NCI-H526 treated with DMSO at 0.1 percent for 48 hours (cell line): ENCODE results near the gene IL22.
"Not testable (repeated sequence)": the region's sequence is repeated elsewhere in the genome, so short reads cannot be mapped to it uniquely, and the experiment has no call there.

Experiments
- DNase-seq: peaks from one replicate; lab custom pipeline; 2025; lab: John Stamatoyannopoulos, UW

The IL22 gene

GRCh38 chr12:68229956-68230355 is 23.4 kb downstream of the IL22 start:
- DNase-seq, result no peak

- no peak for DNase-seq
These were observed 26.0 kb downstream of the IL22 start for GRCh38 chr12:68227356-68227755.

GRCh38 chr12:68225576-68226476 is 27.6 kb downstream of the IL22 start, which contains the start of gene IL26:
TSS of gene IL26 (minus strand) at chr12:68225810. CDS start at chr12:68225756, 54 bp downstream.
- no peak for DNase-seq

GRCh38 chr12:68224613-68225285 is 28.7 kb downstream of the IL22 start:
- DNase-seq, result no peak

GRCh38 chr12:68223067-68223747 is 30.2 kb downstream of the IL22 start:
- peak; percentile 82 for DNase-seq

- DNase-seq, result no peak
These were observed 31.1 kb downstream of the IL22 start for GRCh38 chr12:68222326-68222725.

- DNase-seq, result no peak
These were observed 31.9 kb downstream of the IL22 start for GRCh38 chr12:68221497-68221896.

- DNase-seq, result no peak
These were observed 42.5 kb downstream of the IL22 start for GRCh38 chr12:68210875-68211274.

GRCh38 chr12:68209048-68209728 is 44.2 kb downstream of the IL22 start:
- DNase-seq, result not testable (repeated sequence)

GRCh38 chr12:68207276-68207675 is 46.1 kb downstream of the IL22 start:
- DNase-seq, result no peak

GRCh38 chr12:68206446-68206845 is 47.0 kb downstream of the IL22 start:
- DNase-seq, result no peak

GRCh38 chr12:68203460-68203875 is 49.9 kb downstream of the IL22 start:
- DNase-seq, result no peak

GRCh38 chr12:68200854-68201253 is 52.5 kb downstream of the IL22 start:
- DNase-seq, result no peak

GRCh38 chr12:68199127-68199526 is 54.3 kb downstream of the IL22 start:
- no peak for DNase-seq

GRCh38 chr12:68198507-68199086 is 54.8 kb downstream of the IL22 start:
- no peak for DNase-seq
